Kidney tubule cell (primary cell): ENCODE results near the gene RELN.
A peak's percentile ranks its signal among the peaks of the same experiment; 100 is the strongest.

Experiments used
- DNase-seq: peaks from one replicate; pipeline ENCODE4 v3.0.0-alpha.2; 2018; ENCODE audit warnings: low spot score

The RELN gene

GRCh38 chr7:103715376-103716120 lies 273.9 kb downstream of the RELN start:
- DNase-seq = no peak

GRCh38 chr7:103714376-103714927 lies 275.0 kb downstream of the RELN start:
- DNase-seq = no peak

GRCh38 chr7:103712991-103713778 lies 276.3 kb downstream of the RELN start:
- no peak for DNase-seq

- no peak for DNase-seq
Observed at GRCh38 chr7:103711413-103711812, 278.0 kb downstream of the RELN start.

GRCh38 chr7:103710247-103710646 lies 279.2 kb downstream of the RELN start:
- DNase-seq = peak; percentile 19

- no peak for DNase-seq
Observed at GRCh38 chr7:103706805-103707204, 282.7 kb downstream of the RELN start.

- no peak for DNase-seq
Observed at GRCh38 chr7:103705542-103705941, 283.9 kb downstream of the RELN start.

GRCh38 chr7:103704701-103705100 lies 284.8 kb downstream of the RELN start:
- DNase-seq = no peak

- DNase-seq = no peak
Observed at GRCh38 chr7:103702982-103703381, 286.5 kb downstream of the RELN start.

GRCh38 chr7:103702454-103702853 lies 287.0 kb downstream of the RELN start:
- DNase-seq = no peak

- DNase-seq = no peak
Observed at GRCh38 chr7:103699032-103699431, 290.4 kb downstream of the RELN start.

- DNase-seq = no peak
Observed at GRCh38 chr7:103698064-103698463, 291.4 kb downstream of the RELN start.

GRCh38 chr7:103695521-103695920 lies 293.9 kb downstream of the RELN start:
- DNase-seq = no peak

GRCh38 chr7:103694304-103694703 lies 295.2 kb downstream of the RELN start:
- no peak for DNase-seq

- no peak for DNase-seq
Observed at GRCh38 chr7:103691291-103691690, 298.2 kb downstream of the RELN start.

GRCh38 chr7:103690242-103690974 lies 299.1 kb downstream of the RELN start:
- DNase-seq = peak; percentile 33

- DNase-seq = no peak
Observed at GRCh38 chr7:103689255-103689654, 300.2 kb downstream of the RELN start.

- DNase-seq = no peak
Observed at GRCh38 chr7:103687951-103688350, 301.5 kb downstream of the RELN start.

- DNase-seq = no peak
Observed at GRCh38 chr7:103687272-103687671, 302.2 kb downstream of the RELN start.

GRCh38 chr7:103686763-103687162 lies 302.7 kb downstream of the RELN start:
- no peak for DNase-seq

GRCh38 chr7:103686064-103686463 lies 303.4 kb downstream of the RELN start:
- DNase-seq = no peak

GRCh38 chr7:103685646-103686045 lies 303.8 kb downstream of the RELN start:
- no peak for DNase-seq
